ENCODE results near the gene TM7SF3.

TM7SF3 gene

DNA sequence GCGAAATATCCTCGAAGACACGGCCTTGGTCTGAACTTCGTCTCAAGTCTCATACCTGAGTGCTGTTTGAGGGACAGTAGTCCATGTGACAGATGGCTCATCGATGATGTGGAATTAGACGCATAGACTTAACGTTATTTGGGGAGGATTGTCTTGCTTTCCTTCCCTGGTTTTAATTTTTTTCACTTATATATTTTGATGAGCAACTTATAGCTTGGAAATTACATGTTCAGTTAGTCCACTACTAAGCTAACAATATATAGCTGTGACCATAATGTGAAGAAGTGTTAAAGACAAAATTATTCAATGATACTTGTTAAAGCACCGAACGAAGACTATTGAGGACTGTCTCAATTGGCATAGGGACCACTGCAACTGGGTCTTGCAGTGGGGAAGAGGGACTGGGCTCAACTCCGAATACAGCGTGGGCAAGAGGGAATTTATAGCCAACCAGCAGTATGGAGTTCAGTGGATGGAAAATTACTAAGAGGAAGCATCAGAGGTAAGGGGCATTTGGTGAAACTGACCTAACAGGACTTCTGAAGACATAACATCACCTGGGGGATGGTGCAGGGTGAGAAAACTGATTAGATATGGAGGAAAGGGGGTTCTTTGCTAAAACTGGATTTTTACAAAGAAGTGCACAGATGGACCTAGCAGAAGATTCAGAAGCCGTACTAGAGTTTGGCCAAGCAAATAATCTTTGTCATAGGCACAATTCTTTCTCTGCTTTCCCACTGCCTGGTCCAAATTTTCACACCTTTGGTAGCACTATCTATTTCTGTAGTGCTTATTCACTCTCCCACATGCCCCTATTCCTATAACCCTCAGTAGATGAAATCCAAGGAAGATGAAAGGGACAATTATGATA, 910 bp upstream of the TM7SF3 start:
- no peak for DNase-seq

DNA sequence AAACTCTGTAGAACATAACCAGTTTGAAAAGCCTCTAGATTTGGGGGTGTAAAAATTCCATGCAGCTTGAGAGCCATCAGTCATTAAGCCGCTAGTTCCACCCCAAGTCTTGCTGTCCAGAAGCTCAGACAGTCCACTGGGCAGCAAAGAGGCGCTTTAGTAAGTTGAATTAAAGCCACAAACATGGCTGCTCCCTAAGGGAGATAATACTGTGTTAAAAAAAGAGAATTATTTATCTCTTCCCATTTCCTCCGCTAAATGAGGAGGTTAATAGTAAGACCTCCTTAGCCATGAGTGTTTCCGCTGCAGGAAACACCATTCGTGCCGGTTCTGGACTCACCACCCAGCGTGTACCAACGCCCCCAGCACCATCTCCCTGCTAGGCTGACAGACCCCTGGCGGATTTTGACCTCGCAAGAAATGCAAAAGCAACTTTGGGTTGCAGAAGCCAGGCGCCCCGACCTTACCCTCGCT, 536 bp downstream of the TM7SF3 start:
- peak; percentile 66 for DNase-seq

DNA sequence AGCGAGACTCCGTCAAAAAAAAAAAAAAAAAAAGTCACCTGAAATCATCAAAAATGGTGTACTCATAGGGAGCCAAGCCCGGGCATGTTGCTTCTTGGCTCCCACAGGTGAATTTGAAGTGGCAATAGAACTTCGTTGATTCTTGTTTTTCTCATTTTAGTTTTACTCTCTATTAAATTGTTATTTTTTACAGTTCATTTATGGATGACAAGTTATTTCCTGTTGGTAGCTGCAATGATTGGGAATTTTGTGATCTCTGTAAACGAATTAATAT, 1.3 kb downstream of the TM7SF3 start:
- DNase-seq = peak; percentile 63

DNA sequence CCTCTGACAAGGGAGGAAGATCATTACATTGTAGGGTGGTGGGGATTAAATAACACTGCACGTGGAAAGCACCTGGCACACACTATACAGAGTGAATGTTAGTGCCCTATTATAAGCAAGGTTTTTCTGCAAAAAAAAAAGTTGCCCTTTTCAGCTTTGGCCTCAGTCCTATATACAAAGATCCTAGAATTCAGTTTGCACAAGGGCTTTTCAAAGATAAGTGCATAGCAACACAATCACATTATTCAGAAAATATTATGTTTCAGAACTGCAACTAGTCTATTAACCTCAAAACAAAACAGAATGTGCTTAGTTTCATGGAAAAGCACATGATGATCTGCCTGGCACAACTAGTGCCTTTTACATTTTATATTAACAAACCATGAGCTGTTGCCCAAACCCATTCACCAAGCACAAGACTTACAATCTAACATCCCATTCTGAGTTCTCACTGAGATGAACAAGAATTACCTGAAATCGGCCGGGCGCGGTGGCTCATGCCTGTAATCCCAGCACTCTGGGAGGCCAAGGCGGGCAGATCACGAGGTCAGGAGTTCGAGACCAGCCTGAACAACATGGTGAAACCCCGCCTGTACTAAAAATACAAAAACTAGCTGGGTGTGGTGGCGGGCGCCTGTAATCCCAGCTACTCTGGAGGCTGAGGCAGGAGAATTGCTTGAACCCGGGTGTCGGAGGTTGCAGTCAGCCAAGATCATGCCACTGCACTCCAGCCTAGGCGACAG, 1.8 kb downstream of the TM7SF3 start:
- peak; percentile 84 for DNase-seq

DNA sequence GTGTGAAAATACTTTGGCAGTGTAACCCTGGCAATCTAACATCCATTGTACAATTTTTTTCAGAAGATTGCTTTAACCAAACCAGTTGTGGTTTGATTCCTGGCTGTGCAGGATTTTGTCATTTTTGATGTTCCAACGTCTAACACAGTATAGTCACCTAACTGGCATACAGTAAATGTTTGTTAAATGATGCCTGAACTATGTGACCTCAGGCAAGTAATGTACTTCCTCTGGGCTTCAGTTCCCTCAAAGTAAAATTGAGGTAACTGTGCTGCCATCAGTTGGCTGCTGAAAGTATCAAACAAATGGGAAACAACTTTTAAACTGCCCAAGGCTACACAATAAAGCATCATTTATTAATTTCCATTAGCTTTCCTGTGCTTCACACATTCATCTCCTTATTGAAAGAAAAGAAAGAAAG, 4.3 kb downstream of the TM7SF3 start:
- DNase-seq = no peak

DNA sequence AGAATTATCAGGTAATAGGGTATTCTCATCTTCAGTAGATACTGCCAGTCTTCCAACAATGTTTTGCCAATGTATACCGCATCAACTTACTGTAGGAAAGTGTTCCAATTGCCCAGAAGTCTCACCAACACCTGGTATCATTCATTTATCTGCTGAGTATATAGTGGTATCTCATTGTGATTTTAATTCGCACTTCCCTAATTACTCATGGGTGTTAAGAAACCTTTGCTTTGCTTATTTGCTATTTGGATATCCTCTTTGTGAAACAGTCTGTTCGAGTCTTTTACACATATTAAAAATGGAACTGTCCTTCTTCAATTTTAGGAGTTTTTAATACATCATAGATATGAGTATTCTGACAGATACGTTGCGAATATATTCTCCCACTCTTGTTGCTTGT, 6.1 kb downstream of the TM7SF3 start:
- no peak for DNase-seq

DNA sequence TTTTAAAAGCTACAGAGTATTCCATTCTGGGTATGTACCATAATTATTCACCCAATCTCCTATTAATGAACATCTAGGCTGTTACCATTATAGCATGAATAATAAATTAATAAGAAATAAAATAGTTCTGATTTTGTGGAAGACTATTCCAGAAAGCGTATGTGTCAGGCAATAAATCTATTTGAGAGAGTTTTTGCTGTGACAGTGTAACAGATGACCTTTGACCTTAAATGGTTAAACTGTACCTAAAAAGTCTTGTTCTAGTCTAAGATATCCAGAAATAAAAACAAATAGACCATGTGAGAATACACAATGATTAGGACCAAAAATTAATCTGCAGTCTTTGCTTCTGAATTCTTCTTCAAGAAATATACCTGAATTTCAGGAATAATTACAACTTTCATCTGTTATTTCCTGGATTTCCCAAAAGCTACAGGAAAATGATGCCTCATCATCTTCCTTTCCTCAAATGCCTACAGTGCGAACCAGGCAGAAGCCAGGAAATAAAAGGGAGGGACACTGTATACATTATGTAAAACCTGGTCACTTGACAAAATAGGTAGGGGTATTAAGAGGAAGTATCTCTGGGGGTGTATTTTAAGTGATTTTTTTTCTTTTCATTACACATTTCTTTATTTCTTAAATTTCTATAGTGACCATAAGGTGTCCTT, 7.3 kb downstream of the TM7SF3 start:
- DNase-seq = no peak

DNA sequence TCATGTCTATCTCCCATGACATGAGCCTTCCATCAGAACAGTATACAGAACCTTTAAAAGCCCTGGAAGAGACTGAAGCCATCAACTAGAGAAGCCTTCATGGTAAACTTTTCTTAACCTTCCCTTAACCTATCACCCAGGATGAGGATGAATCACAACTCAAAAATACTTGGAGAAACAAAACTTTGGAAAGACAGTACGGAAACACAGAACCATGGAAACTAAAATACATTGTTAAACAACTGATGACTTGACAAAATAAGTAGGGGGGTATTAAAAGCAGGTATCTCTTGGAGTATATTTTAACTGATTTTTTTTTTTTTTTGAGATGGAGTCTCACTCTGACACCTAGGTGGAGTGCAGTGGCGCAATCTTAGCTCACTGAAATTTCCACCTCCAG, 8.7 kb downstream of the TM7SF3 start:
- DNase-seq = no peak

DNA sequence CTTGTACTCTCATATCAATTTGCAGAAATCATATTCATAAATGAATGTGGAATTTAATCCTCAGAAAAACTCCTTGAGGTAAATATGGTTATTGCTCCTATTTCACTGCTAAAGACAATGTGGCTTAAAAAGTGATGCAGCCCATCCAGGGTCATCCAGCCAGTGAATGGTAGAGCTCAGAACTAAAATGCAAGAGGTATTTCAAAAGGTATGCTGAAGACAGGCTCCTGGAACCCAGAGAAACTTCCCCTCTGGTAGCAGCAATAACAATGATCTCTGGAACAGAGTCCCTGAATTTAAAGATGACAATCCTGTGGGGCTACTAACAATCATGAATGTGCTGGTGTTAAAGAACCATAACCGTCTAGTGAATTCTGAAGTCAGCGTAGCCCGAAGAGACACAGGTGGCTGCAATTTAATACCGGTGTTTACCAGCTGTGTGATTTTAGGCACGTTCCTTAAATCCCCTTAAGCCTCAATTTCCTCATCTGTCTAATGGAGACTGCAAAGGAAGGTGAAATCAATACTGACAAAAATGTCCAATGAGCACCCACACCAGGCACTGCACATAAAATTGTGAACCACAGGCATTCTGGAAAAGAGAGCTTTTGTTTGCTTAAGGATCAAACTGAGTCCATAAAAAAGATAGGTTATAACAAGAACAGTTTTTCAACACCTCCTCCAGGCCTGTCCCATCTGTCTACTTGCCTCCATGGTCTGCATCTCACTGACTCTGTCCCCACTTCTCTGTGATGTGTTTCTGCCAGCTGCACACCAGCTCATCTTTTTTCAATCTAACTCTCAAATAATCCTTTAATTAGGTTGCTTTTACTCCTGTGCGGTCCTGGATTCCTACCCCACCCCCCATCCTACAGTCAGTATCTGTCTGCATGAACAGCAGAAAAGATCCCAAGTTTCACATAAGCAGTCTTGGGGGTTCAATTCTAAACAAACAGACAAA, 10.5 kb downstream of the TM7SF3 start:
- peak; percentile 98 for DNase-seq

DNA sequence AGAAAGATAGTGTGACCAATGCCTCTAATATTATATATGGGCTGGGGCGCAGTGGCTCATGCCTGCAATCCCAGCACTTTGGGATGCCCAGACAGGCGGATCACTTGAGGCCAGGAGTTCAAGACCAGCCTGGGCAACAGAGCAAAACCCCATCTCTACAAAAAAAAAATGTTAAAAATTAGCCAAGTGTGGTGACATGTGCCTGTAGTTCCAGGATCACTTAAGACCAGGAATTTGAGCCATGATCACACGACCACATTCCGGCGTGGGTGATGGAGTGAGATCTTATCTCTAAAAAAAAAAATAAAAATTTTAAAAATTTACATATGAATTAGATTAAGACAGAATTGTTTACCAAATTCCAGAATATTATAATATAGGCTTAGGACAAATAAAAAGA, 12.0 kb downstream of the TM7SF3 start:
- no peak for DNase-seq

DNA sequence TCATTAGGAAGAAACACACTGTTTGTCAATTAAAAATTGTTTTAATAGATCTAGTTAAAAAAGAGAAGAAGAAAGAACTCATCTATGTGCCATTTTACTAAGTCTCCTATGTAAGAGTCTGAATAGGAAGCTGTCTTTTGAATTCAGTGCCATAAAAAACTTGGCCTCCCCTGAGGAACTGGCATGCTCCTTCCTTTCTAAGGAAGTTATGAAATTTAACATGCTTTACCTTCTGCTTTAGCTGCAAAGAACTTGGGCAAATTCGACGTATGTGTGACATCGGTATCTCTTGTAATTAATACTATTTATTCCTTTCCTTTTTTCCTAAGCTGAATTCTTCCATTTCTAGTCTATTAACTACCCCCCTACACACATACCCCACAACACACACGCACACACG, 12.5 kb downstream of the TM7SF3 start:
- no peak for DNase-seq

DNA sequence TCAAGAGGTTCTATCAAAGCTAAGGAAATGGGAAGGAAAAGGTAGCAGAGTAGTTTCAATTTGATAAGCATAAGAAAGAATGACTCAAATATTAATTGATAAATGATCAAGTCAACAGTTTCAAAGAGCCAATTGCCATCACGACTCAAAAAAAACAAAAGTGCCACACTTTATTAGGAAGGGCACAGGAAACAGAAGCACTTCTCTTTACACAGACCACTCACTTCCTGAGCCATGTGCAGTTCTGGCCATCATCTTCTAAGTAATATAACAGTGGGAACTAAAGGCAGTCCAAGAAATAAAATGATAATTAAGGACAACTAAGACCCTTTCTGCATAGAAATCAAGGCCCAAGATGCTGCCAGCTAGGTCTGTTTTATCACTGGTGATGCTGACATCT, 13.2 kb downstream of the TM7SF3 start:
- DNase-seq = no peak

DNA sequence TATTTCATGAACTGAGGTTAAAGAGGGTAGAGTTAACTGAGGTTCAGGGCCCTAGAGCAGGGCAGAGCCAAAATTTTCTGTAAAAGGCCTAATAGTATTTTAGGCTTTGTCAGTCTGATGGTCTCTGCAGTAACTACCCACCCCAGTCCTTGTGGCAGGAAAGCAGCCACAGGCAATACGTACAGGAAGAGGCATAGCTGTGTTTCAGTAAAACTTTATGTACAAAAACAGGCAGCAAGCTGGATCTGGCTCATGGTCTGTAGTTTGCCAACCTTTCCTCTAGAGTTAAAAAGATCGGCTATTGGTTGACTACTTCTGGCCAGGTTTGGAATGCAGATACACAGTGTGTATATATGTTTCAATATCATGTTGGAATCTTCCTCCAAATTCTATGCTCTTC, 17.2 kb downstream of the TM7SF3 start:
- DNase-seq = no peak

DNA sequence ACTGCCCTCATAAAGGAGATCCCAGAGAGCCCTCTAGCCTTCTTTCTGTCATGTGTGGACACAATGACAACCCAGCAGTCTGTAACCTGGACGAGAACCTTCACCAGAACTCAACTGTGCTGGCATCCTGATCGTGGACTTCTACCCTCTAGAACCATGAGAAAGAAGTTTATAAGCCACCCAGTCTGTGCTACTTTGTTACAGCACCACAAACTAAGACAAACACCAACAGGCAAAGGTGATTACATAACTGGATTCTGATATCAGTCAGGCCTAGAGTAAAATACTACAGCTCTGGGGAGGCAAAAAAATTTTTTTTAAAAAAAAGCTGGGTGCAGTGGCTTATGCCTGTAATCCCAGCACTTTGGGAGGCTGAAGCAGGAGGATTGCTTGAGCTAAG, 18.5 kb downstream of the TM7SF3 start:
- DNase-seq = no peak

DNA sequence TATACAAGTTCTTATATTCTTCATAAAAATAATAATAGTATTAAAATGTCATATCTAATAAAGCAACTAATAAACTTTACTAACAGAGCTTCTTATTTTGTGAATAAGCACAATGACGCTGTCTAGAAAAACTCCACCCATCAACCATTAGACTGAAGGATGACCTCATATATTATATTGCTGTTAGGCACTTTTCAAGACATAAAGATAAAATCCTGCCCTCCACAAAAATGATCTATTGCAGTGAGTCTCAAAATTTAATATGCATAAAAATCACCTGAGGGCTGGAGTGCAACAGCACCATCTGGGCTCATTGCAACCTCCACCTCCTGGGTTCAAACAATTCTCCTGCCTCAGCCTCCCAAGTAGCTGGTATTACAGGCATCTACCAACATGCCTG, 20.1 kb downstream of the TM7SF3 start:
- DNase-seq = no peak

DNA sequence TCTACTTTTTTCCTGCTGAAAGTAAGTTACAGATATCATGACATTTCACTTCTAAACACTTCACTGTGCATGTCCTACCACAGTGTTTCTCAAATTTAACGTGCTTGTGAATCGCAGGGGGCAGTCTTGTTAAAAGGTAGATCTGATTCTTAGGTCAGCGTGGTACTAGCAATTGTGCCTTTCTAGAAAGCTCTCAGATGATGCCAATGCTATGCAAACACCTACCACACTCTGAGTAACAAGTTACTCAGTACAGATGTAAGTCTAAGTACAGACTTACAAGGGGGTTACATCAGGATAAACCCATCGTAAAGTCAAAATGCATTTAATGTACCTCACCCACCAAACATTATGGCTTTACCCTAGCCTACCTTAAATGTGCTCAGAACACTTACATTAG, 22.4 kb downstream of the TM7SF3 start:
- DNase-seq = no peak

DNA sequence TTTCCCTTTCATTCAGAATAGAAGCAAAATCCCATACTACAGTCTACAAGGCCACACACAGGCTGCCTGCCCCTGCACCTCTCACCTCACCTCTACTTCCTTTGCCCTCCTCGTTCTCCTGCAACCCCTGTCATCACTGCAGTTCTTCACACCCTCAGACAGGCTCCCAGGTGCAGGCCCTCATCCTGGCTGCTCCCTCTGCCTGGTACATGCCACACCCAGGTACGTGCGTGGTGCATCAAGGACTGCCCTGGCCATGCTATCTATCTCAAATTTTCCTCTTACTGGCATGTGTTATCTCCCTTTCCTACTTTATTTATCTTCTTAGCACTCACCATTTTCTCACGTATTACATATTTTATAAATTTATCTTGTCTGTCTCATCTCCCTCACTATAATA, 24.3 kb downstream of the TM7SF3 start:
- no peak for DNase-seq

DNA sequence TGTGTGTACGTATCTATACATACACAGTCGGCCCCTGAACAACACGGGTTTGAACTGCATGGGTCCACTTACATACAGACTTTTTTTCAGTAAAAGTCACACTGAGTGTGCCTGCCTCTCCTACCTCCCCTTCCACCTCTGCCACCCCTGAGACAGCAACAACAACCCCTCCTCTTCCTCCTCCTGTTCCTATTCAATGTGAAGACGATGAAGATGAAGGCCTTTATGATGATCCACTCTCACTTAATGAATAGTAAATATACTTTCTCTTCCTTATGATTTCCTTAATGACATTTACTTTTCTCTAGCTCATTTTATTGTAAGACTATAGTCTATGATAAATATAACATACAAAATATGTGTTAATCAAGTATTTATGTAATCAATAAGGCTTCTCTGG, 25.5 kb downstream of the TM7SF3 start:
- DNase-seq = no peak

DNA sequence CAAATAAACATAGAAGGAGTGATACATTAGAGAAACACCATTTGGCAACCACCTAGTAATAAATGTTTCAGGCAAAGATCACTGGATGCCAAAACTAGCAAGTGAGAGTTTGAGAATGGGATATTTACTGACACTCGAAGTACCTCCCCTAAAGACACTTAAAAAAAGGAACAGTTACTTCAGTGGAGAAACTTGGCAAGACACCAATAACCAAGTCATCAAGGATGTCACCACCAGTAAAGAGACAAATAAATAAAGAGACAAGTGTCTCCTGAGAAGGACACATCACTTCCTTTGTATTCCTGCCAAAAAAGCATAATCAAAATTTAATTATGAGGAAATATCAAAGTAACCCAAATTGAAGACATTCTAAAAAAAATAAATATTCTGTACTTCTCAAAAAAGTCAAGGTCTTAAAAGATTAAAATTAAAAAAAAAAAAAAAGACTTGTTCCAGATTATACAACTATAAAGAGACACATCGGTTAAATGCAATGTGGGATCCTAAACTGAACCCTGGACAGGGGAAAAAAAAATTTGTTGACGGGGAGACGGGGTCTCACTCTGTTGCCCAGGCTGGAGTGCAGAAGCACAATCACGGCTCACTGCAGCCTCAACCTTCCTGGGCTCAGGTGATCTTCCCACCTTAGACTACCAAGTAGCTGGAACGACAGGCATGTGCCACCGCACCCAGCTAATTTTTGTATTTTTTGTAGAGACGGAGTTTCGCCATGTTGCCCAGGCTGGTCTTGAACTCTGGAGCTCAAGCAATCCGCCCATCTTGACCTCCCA, 26.4 kb downstream of the TM7SF3 start:
- no peak for DNase-seq

DNA sequence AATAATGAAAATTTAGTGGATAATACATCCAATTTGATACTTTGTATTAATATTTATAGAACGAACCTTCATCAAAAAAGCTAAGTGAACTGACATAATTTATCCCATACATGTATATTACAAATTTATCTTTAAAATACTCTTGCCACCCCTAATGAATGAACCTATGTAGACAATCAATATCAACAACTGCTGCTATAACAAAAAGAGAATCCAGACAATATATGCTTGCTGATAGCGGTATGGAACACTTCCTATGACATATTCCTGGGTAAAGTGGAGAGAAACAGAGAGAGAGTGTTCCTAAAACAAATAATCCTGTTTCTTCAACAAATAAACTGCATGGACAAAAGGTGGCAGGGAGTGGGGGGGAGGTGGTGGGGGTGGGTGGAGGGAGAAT, 31.3 kb downstream of the TM7SF3 start:
- DNase-seq = no peak

DNA sequence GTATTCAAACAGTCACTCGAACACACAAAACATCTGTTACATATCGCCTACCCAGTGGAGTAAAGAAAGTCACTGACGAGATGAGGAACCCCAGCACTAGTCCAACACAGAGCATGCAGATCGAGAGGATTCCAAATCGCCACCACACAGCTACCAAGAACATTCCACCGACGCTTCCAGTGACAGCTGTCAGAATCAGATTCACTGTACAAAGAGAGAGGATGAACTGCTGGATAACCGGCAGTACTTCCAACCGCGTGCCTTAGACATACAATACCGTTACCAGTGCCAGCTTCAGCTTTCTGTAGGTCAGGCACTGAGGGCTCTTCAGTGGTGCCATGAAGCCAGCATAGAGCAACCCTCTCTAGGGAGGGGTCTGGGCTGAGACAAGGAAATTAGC, 34.5 kb downstream of the TM7SF3 start:
- DNase-seq = peak; percentile 55

DNA sequence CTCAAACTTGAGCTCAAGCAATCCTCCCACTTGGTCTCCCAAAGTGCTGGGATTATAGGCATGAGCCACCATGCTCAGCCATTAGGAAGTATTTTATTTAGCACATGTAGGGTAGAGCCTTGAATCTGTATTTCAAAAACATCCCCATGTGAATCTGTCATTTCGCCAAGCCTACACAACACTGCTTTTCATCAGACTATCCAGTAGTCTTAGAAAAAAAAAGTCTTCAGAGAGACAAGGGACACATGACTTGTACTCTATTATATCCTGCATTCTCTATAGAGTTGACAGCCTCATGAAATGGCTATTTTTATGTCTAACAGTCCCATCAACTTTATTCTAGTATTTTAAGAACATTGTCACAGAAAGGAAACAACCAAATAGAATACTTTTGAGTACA, 35.4 kb downstream of the TM7SF3 start:
- no peak for DNase-seq
